HepG2 (cell line): ENCODE results near the gene LMF2. TPM values are rescaled to one million over a fixed set of nuclear protein-coding genes. Genes with fewer than 3 reads are reported as not detected.

Source experiments
- FIP1L1 ChIP-seq: fragments of 200-400 bp; formaldehyde crosslinking; IDR thresholded peaks from 2 replicates; pipeline ENCODE4 v1.6.1; 2018; ENCODE audit warnings: low read depth, mild to moderate bottlenecking, low read length, moderate library complexity, borderline replicate concordance; ENCODE audit not compliant: insufficient read depth
- HES4 ChIP-seq: sonication (generic); formaldehyde crosslinking; IDR thresholded peaks from 2 replicates; pipeline ENCODE4 v1.9.0; 2021; ENCODE audit warnings: mild to moderate bottlenecking, missing genetic modification reagents, borderline replicate concordance
- SIN3B ChIP-seq: fragments of 150-350 bp; IDR thresholded peaks from 2 replicates; pipeline ENCODE4 v1.6.1; 2014; ENCODE audit warnings: low read length
- ZNF775 ChIP-seq: sonication (generic); formaldehyde crosslinking; IDR thresholded peaks from 2 replicates; pipeline ENCODE4 v1.4.0; 2020; ENCODE audit warnings: missing genetic modification reagents, mild to moderate bottlenecking, moderate library complexity, borderline replicate concordance
- polyA plus RNA-seq, 8 experiments: library from polyadenylated mRNA; depleted of rRNA in 3 of 8; stranded (reverse) in 7 of 8; unstranded in 1 of 8; fragments of >200 nt; fragmentation: Illumina TruSeq in 4 of 8; extraction: Trizol in 4 of 8; gene quantifications; 2 replicates each; pipeline versions ENCODE4 v1.2.1 to v1.2.3, GENCODE V29; 2011 to 2016; ENCODE audit warnings: low read depth in 4 of 8, missing spikeins in 1 of 8, mixed read lengths in 1 of 8; ENCODE audit not compliant: insufficient read depth in 1 of 8
- total RNA-seq, 5 experiments: library from RNA; depleted of rRNA; stranded (reverse); fragments of >200 nt; fragmentation: Illumina TruSeq; extraction: Trizol; gene quantifications; 2 replicates each; pipeline ENCODE4 v1.2.3, GENCODE V29; 2016; ENCODE audit warnings: low read depth in 1 of 5
- TF ChIP-seq, protein P1 (sequence below): IDR thresholded peaks from 2 replicates; pipeline ENCODE4 v1.6.1; 2012; ENCODE audit warnings: low read length, improper control_type of control experiment
- TF ChIP-seq, protein P2 (sequence below): sonication (generic); formaldehyde crosslinking; IDR thresholded peaks from 2 replicates; pipeline ENCODE4 v1.5.0; 2020; ENCODE audit warnings: mild to moderate bottlenecking, missing genetic modification reagents, borderline replicate concordance
- TF ChIP-seq, protein P3 (sequence below): sonication (generic); formaldehyde crosslinking; IDR thresholded peaks from 2 replicates; pipeline ENCODE4 v1.5.0; 2020; ENCODE audit warnings: mild to moderate bottlenecking, missing genetic modification reagents, borderline replicate concordance
- TF ChIP-seq, protein P4 (sequence below): sonication (generic); formaldehyde crosslinking; IDR thresholded peaks from 2 replicates; pipeline ENCODE4 v1.4.0; 2020; ENCODE audit warnings: low read depth, mild to moderate bottlenecking, missing genetic modification reagents

The LMF2 gene
- total and polyA plus RNA-seq, 2 of the 13 experiments (the other 11 are each of a cell fraction or from before 2014, with no cell fraction given), result 23.3 to 30.6 TPM

DNA sequence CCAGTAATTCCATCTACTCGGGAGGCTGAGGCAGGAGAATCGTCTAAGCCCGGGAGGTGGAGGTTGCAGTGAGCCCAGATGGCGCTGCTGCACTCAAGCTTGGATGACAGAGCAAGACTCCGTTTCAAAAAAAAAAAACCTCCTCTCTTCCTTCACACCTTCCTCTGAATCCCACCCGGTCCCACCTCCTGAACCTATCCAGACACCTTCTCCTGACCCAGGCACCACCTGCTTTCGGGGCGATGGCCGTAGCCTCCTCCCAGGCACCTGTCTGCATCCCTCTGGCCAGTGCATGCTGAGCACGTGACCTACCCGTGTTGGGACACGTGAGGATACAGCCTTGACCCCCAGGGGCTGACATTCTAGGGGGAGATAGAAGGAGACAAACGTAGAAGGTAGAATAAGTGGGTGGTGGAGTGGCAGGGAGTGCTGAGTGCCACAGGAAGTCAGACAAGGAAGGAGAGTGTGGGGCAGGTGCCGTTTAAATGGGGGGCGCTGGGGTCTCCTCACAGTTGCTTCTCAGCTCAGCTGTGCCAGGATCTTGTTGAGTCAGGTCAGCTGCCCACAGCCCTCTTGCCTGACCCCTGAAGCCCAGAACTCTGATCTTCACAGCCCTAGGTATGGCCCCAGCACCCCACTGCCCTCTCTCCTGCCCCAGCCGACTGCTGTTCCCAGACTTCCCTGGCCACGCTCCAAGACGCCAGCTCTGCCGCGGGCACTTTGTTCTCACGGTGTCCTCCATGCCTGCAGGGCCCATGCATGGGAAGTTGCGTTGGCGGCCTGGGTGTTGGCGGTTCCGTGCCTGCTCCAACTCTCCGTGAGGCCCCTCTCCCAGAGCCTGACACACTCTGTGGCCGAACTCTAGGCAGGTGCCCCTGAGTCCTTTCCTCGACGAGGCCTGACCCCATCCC is 22.0 kb downstream of the LMF2 start (continued):
- TF ChIP-seq, protein P1, sequence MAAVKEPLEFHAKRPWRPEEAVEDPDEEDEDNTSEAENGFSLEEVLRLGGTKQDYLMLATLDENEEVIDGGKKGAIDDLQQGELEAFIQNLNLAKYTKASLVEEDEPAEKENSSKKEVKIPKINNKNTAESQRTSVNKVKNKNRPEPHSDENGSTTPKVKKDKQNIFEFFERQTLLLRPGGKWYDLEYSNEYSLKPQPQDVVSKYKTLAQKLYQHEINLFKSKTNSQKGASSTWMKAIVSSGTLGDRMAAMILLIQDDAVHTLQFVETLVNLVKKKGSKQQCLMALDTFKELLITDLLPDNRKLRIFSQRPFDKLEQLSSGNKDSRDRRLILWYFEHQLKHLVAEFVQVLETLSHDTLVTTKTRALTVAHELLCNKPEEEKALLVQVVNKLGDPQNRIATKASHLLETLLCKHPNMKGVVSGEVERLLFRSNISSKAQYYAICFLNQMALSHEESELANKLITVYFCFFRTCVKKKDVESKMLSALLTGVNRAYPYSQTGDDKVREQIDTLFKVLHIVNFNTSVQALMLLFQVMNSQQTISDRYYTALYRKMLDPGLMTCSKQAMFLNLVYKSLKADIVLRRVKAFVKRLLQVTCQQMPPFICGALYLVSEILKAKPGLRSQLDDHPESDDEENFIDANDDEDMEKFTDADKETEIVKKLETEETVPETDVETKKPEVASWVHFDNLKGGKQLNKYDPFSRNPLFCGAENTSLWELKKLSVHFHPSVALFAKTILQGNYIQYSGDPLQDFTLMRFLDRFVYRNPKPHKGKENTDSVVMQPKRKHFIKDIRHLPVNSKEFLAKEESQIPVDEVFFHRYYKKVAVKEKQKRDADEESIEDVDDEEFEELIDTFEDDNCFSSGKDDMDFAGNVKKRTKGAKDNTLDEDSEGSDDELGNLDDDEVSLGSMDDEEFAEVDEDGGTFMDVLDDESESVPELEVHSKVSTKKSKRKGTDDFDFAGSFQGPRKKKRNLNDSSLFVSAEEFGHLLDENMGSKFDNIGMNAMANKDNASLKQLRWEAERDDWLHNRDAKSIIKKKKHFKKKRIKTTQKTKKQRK, result no peak
- TF ChIP-seq FIP1L1, result no peak
- TF ChIP-seq ZNF775 (CRISPR knock-in tag), result no peak
- TF ChIP-seq, protein P2, sequence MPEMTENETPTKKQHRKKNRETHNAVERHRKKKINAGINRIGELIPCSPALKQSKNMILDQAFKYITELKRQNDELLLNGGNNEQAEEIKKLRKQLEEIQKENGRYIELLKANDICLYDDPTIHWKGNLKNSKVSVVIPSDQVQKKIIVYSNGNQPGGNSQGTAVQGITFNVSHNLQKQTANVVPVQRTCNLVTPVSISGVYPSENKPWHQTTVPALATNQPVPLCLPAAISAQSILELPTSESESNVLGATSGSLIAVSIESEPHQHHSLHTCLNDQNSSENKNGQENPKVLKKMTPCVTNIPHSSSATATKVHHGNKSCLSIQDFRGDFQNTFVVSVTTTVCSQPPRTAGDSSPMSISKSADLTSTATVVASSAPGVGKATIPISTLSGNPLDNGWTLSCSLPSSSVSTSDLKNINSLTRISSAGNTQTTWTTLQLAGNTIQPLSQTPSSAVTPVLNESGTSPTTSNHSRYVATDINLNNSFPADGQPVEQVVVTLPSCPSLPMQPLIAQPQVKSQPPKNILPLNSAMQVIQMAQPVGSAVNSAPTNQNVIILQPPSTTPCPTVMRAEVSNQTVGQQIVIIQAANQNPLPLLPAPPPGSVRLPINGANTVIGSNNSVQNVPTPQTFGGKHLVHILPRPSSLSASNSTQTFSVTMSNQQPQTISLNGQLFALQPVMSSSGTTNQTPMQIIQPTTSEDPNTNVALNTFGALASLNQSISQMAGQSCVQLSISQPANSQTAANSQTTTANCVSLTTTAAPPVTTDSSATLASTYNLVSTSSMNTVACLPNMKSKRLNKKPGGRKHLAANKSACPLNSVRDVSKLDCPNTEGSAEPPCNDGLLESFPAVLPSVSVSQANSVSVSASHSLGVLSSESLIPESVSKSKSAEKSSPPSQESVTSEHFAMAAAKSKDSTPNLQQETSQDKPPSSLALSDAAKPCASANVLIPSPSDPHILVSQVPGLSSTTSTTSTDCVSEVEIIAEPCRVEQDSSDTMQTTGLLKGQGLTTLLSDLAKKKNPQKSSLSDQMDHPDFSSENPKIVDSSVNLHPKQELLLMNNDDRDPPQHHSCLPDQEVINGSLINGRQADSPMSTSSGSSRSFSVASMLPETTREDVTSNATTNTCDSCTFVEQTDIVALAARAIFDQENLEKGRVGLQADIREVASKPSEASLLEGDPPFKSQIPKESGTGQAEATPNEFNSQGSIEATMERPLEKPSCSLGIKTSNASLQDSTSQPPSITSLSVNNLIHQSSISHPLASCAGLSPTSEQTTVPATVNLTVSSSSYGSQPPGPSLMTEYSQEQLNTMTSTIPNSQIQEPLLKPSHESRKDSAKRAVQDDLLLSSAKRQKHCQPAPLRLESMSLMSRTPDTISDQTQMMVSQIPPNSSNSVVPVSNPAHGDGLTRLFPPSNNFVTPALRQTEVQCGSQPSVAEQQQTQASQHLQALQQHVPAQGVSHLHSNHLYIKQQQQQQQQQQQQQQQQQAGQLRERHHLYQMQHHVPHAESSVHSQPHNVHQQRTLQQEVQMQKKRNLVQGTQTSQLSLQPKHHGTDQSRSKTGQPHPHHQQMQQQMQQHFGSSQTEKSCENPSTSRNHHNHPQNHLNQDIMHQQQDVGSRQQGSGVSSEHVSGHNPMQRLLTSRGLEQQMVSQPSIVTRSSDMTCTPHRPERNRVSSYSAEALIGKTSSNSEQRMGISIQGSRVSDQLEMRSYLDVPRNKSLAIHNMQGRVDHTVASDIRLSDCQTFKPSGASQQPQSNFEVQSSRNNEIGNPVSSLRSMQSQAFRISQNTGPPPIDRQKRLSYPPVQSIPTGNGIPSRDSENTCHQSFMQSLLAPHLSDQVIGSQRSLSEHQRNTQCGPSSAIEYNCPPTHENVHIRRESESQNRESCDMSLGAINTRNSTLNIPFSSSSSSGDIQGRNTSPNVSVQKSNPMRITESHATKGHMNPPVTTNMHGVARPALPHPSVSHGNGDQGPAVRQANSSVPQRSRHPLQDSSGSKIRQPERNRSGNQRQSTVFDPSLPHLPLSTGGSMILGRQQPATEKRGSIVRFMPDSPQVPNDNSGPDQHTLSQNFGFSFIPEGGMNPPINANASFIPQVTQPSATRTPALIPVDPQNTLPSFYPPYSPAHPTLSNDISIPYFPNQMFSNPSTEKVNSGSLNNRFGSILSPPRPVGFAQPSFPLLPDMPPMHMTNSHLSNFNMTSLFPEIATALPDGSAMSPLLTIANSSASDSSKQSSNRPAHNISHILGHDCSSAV (CRISPR knock-in tag), result no peak
- TF ChIP-seq, protein P3, sequence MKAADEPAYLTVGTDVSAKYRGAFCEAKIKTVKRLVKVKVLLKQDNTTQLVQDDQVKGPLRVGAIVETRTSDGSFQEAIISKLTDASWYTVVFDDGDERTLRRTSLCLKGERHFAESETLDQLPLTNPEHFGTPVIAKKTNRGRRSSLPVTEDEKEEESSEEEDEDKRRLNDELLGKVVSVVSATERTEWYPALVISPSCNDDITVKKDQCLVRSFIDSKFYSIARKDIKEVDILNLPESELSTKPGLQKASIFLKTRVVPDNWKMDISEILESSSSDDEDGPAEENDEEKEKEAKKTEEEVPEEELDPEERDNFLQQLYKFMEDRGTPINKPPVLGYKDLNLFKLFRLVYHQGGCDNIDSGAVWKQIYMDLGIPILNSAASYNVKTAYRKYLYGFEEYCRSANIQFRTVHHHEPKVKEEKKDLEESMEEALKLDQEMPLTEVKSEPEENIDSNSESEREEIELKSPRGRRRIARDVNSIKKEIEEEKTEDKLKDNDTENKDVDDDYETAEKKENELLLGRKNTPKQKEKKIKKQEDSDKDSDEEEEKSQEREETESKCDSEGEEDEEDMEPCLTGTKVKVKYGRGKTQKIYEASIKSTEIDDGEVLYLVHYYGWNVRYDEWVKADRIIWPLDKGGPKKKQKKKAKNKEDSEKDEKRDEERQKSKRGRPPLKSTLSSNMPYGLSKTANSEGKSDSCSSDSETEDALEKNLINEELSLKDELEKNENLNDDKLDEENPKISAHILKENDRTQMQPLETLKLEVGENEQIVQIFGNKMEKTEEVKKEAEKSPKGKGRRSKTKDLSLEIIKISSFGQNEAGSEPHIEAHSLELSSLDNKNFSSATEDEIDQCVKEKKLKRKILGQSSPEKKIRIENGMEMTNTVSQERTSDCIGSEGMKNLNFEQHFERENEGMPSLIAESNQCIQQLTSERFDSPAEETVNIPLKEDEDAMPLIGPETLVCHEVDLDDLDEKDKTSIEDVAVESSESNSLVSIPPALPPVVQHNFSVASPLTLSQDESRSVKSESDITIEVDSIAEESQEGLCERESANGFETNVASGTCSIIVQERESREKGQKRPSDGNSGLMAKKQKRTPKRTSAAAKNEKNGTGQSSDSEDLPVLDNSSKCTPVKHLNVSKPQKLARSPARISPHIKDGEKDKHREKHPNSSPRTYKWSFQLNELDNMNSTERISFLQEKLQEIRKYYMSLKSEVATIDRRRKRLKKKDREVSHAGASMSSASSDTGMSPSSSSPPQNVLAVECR (CRISPR knock-in tag), result peak; percentile 72; the same call in 1 of the 2 replicates
- TF ChIP-seq, protein P4, sequence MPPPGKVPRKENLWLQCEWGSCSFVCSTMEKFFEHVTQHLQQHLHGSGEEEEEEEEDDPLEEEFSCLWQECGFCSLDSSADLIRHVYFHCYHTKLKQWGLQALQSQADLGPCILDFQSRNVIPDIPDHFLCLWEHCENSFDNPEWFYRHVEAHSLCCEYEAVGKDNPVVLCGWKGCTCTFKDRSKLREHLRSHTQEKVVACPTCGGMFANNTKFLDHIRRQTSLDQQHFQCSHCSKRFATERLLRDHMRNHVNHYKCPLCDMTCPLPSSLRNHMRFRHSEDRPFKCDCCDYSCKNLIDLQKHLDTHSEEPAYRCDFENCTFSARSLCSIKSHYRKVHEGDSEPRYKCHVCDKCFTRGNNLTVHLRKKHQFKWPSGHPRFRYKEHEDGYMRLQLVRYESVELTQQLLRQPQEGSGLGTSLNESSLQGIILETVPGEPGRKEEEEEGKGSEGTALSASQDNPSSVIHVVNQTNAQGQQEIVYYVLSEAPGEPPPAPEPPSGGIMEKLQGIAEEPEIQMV (CRISPR knock-in tag), result 0 out of 2 replicates have a peak, but pooled peaks have one; percentile 24
- 0 out of 2 replicates have a peak, but pooled peaks have one; percentile 39 for TF ChIP-seq HES4
- no peak for TF ChIP-seq SIN3B
